Endodermal cell (in vitro differentiated cells): ENCODE results near the gene CGN. TPM values are rescaled to one million over a fixed set of nuclear protein-coding genes. Genes with fewer than 3 reads are reported as not detected.

Source experiments
- DNase-seq: peaks from one replicate; pipeline ENCODE4 v3.0.0-alpha.2; 2017
- H3K27ac ChIP-seq: 2 replicates; pipeline ENCODE4 v1.5.1; 2013; ENCODE audit warnings: mild to moderate bottlenecking, low read depth, low read length, moderate library complexity
- H3K27me3 ChIP-seq: 2 replicates; pipeline ENCODE4 v1.6.1; 2013; ENCODE audit warnings: mild to moderate bottlenecking, low read length, moderate library complexity; ENCODE audit not compliant: insufficient read depth, control insufficient read depth, poor library complexity, severe bottlenecking
- H3K36me3 ChIP-seq: 2 replicates; pipeline ENCODE4 v1.7.0; 2013; ENCODE audit warnings: mild to moderate bottlenecking, low read length, moderate library complexity; ENCODE audit not compliant: control insufficient read depth, insufficient read depth
- H3K4me1 ChIP-seq: one replicate; pipeline ENCODE4 v1.7.0; 2013; ENCODE audit warnings: low read length; ENCODE audit not compliant: control insufficient read depth, insufficient read depth
- H3K4me3 ChIP-seq: 2 replicates; pipeline ENCODE4 v1.5.1; 2013; ENCODE audit warnings: mild to moderate bottlenecking, low read length, moderate library complexity
- H3K9ac ChIP-seq: 2 replicates; pipeline ENCODE4 v1.6.1; 2013; ENCODE audit warnings: mild to moderate bottlenecking, low read length, moderate library complexity; ENCODE audit not compliant: poor library complexity, severe bottlenecking; ENCODE audit errors: extremely low read depth
- H3K9me3 ChIP-seq: 2 replicates; pipeline ENCODE4 v1.6.1; 2013; ENCODE audit warnings: mild to moderate bottlenecking, low read length, moderate library complexity; ENCODE audit not compliant: control insufficient read depth
- H3K27ac Mint-ChIP-seq: 2 replicates; pipeline ENCODE4 v1.8.0; 2020; ENCODE audit warnings: mixed read lengths
- H3K27me3 Mint-ChIP-seq: 2 replicates; pipeline ENCODE4 v1.8.0; 2021; ENCODE audit warnings: mild to moderate bottlenecking, mixed read lengths; ENCODE audit not compliant: insufficient read depth
- H3K36me3 Mint-ChIP-seq: 2 replicates; pipeline ENCODE4 v1.8.0; 2020; ENCODE audit warnings: low read depth, mixed read lengths
- H3K4me1 Mint-ChIP-seq: 2 replicates; pipeline ENCODE4 v1.8.0; 2020; ENCODE audit warnings: mixed read lengths
- H3K4me3 Mint-ChIP-seq: 2 replicates; pipeline ENCODE4 v1.8.0; 2020; ENCODE audit warnings: mild to moderate bottlenecking, moderate library complexity, mixed read lengths
- H3K9me3 Mint-ChIP-seq: 2 replicates; pipeline ENCODE4 v1.8.0; 2020; ENCODE audit warnings: mild to moderate bottlenecking, mixed read lengths
- CTCF ChIP-seq: fragments of 200-600 bp; sonication (generic); conservative IDR thresholded peaks from 2 replicates; pipeline ENCODE4 v1.5.0; 2021; ENCODE audit warnings: antibody characterized with exemption, mild to moderate bottlenecking
- WGBS, 2 experiments: methylation state at CpG; one replicate each; pipeline versions ENCODE4 v1.1.5 to v1.1.7; 2013; ENCODE audit warnings: missing lambda C conversion rate in 2 of 2, mixed read lengths in 1 of 2; ENCODE audit not compliant: insufficient coverage in 1 of 2, insufficient read length in 1 of 2; 5-methylcytosine and 5-hydroxymethylcytosine counted together
- total RNA-seq, 2 donors: library from RNA; stranded (reverse); fragmentation: NEBNext Ultra II Directional in 1 of 2; extraction: Animal tissue kit (Norgen Biotek cat#: 25700) in 1 of 2; gene quantifications; 2 replicates in 1 of 2; 3 replicates in 1 of 2; pipeline ENCODE4 v1.2.1, GENCODE V29; 2021

The CGN gene
- total RNA-seq, 2 donors from 2014 or later = 39.7 to 39.9 TPM

GRCh38 chr1:151501474-151501873 is 9.7 kb upstream of the CGN start:
- H3K4me1 Mint-ChIP-seq = peaks cover 26% of the 10 kb centered on the region
- H3K36me3 ChIP-seq = no peaks in the 10 kb centered on the region
- H3K4me1 ChIP-seq = peaks cover 15% of the 10 kb centered on the region
- H3K4me3 ChIP-seq = no peak overlapping the region
- no peak overlapping the region for H3K4me3 Mint-ChIP-seq
- 73 to 78% methylated on average over 3 to 10 of the region's 10 CpGs for WGBS, 2 experiments
- H3K27me3 Mint-ChIP-seq = peaks cover 3% of the 10 kb centered on the region
- no peaks in the 10 kb centered on the region for H3K9me3 ChIP-seq
- H3K27ac ChIP-seq = no peak overlapping the region
- no peaks in the 10 kb centered on the region for H3K36me3 Mint-ChIP-seq
- H3K27me3 ChIP-seq = no peaks in the 10 kb centered on the region
- peak; percentile 50 for DNase-seq
- H3K9ac ChIP-seq = no peak overlapping the region
- no peak overlapping the region for H3K27ac Mint-ChIP-seq
- peak; percentile 65 for TF ChIP-seq CTCF
- H3K9me3 Mint-ChIP-seq = no peaks in the 10 kb centered on the region

- no peaks in the 10 kb centered on the region for H3K36me3 ChIP-seq
- DNase-seq = peak; percentile 43
- H3K4me3 ChIP-seq = peak overlapping the region; percentile 21
- Mint-ChIP-seq H3K36me3 (no peaks in the 10 kb centered on the region), H3K27me3 (peaks cover 3% of the 10 kb centered on the region), H3K9me3 (no peaks in the 10 kb centered on the region), H3K4me3 (no peak overlapping the region), H3K4me1 (peaks cover 26% of the 10 kb centered on the region), H3K27ac (peak overlapping the region; percentile 69)
- H3K27ac ChIP-seq = no peak overlapping the region
- WGBS, 2 experiments = 65 to 87% methylated on average over 4 to 5 of the region's 5 CpGs
- peaks cover 15% of the 10 kb centered on the region for H3K4me1 ChIP-seq
- H3K27me3 ChIP-seq = no peaks in the 10 kb centered on the region
- H3K9me3 ChIP-seq = no peaks in the 10 kb centered on the region
- TF ChIP-seq CTCF = no peak
- peak overlapping the region; percentile 46 for H3K9ac ChIP-seq
Measured at GRCh38 chr1:151502035-151502700, 9.0 kb upstream of the CGN start.

GRCh38 chr1:151502859-151503780 is 8.1 kb upstream of the CGN start:
- Histone ChIP-seq H3K9me3 (no peaks in the 10 kb centered on the region), H3K27me3 (no peaks in the 10 kb centered on the region), H3K27ac (no peak overlapping the region)

More at GRCh38 chr1:151502859-151503780, 8.1 kb upstream of the CGN start:
- TF ChIP-seq CTCF = no peak
- Mint-ChIP-seq H3K9me3 (no peaks in the 10 kb centered on the region), H3K27ac (peak overlapping the region; percentile 69), H3K4me1 (peaks cover 26% of the 10 kb centered on the region), H3K36me3 (no peaks in the 10 kb centered on the region), H3K27me3 (peaks cover 3% of the 10 kb centered on the region), H3K4me3 (no peak overlapping the region)
- Histone ChIP-seq H3K9ac (peak overlapping the region; percentile 46), H3K4me1 (peaks cover 15% of the 10 kb centered on the region), H3K36me3 (no peaks in the 10 kb centered on the region), H3K4me3 (peak overlapping the region; percentile 21)
- 68 to 76% methylated on average over 5 to 7 of the region's 7 CpGs for WGBS, 2 experiments
- DNase-seq = peak; percentile 56
